GM12878 (cell line): ENCODE measurements around the gene BRWD1. TPM values are rescaled to one million over a fixed set of nuclear protein-coding genes. Genes with fewer than 3 reads are reported as not detected.

Experiments
- ATAC-seq: fragments of 200-7000 bp; cut with Tn5 transposase; 3 replicates; pipeline ENCODE4 v1.9.1; 2020; ENCODE audit warnings: mild to moderate bottlenecking, moderate library complexity
- BruUV-seq: library from RNA; stranded (reverse); fragments of 400-500 nt; replicated peaks from 2 replicates; lab custom pipeline; 2021; lab: Mats Ljungman, UMichigan
- CTCF ChIA-PET: fragments of 300-600 bp; sonication (Branson Sonifier 250); formaldehyde crosslinking; extraction: SDS; loops from one replicate; lab custom pipeline; 2021; ENCODE audit warnings: inconsistent platforms; lab: Yijun Ruan, JAX
- POLR2A ChIA-PET: fragments of 350-600 bp; formaldehyde crosslinking; extraction: SDS; loops from one replicate; lab custom pipeline; 2021; ENCODE audit warnings: inconsistent platforms; lab: Charles Lee
- RAD21 ChIA-PET: fragments of 300-600 bp; sonication (Branson Sonifier 250); formaldehyde crosslinking; loops from one replicate; lab custom pipeline; 2023; ENCODE audit warnings: antibody characterized with exemption; ENCODE audit not compliant: unreplicated experiment; lab: Charles Lee
- SMC1A ChIA-PET: fragments of 300-600 bp; sonication (Branson Sonifier 250); formaldehyde crosslinking; loops from one replicate; lab custom pipeline; 2023; ENCODE audit not compliant: unreplicated experiment, uncharacterized antibody; lab: Charles Lee
- DNase-seq: peaks from one replicate; pipeline ENCODE4 v3.0.0-alpha.2; 2011; ENCODE audit warnings: low read depth, low spot score
- FAIRE-seq: peaks from 3 replicates; lab custom pipeline; 2011; peaks lifted over from hg19 to GRCh38; lab: Jason Lieb, UNC
- H2AFZ ChIP-seq: 2 replicates; pipeline ENCODE4 v1.6.0; 2011; ENCODE audit warnings: low read depth, low read length, control low read depth; ENCODE audit not compliant: control insufficient read depth
- H3K27ac ChIP-seq: 2 replicates; pipeline ENCODE4 v1.5.1; 2011; ENCODE audit warnings: control low read depth; ENCODE audit not compliant: control insufficient read depth, insufficient read depth
- H3K27me3 ChIP-seq, 2 experiments: replicated peaks in 1 of 2; 2 replicates each; pipeline versions ENCODE4 v1.6.0 to v1.6.1; 2011; ENCODE audit warnings: low read length in 1 of 2; ENCODE audit not compliant: control insufficient read depth in 2 of 2, insufficient read depth in 2 of 2
- H3K36me3 ChIP-seq, 2 experiments: 2 replicates each; pipeline ENCODE4 v1.5.1; 2011; ENCODE audit warnings: low read length in 1 of 2; ENCODE audit not compliant: control insufficient read depth in 2 of 2, insufficient read depth in 2 of 2
- H3K4me1 ChIP-seq: 2 replicates; pipeline ENCODE4 v1.6.1; 2011; ENCODE audit warnings: mild to moderate bottlenecking, low read length, moderate library complexity, mixed read lengths; ENCODE audit not compliant: control insufficient read depth, insufficient read depth
- H3K4me2 ChIP-seq: 2 replicates; pipeline ENCODE4 v1.6.0; 2011; ENCODE audit warnings: control low read depth; ENCODE audit not compliant: control insufficient read depth, insufficient read depth
- H3K4me3 ChIP-seq: fragments of 200-600 bp; sonication (generic); 2 replicates; pipeline ENCODE4 v1.5.1; 2016
- H3K79me2 ChIP-seq: 2 replicates; pipeline ENCODE4 v1.6.0; 2011; ENCODE audit warnings: low read length; ENCODE audit not compliant: control insufficient read depth, insufficient read depth
- H3K9ac ChIP-seq: 2 replicates; pipeline ENCODE4 v1.8.0; 2011; ENCODE audit warnings: low read length, control low read depth, mixed read lengths; ENCODE audit not compliant: control insufficient read depth, insufficient read depth
- H3K9me3 ChIP-seq: replicated peaks from 3 replicates; pipeline ENCODE4 v1.5.1; 2011; ENCODE audit warnings: mild to moderate bottlenecking, low read length; ENCODE audit not compliant: control insufficient read depth, insufficient read depth
- H4K20me1 ChIP-seq: 2 replicates; pipeline ENCODE4 v1.6.0; 2011; ENCODE audit not compliant: control insufficient read depth, insufficient read depth
- ASH2L ChIP-seq: fragments of 300-600, 200-600 bp; sonication (generic); IDR thresholded peaks from 2 replicates; pipeline ENCODE4 v1.6.1; 2017; ENCODE audit warnings: low read depth, mild to moderate bottlenecking, borderline replicate concordance
- EZH2 ChIP-seq: IDR thresholded peaks from 2 replicates; pipeline ENCODE4 v1.6.1; 2012; ENCODE audit warnings: low read depth, mild to moderate bottlenecking, control low read depth, inconsistent platforms, low read length, borderline replicate concordance; ENCODE audit not compliant: control insufficient read depth
- GABPA ChIP-seq: IDR thresholded peaks from 2 replicates; pipeline ENCODE4 v1.6.1; 2014; ENCODE audit warnings: antibody characterized with exemption, low read depth, mild to moderate bottlenecking, inconsistent platforms
- IRF4 ChIP-seq: IDR thresholded peaks from 2 replicates; pipeline ENCODE4 v1.6.1; 2011; ENCODE audit warnings: low read depth, low read length
- MLLT1 ChIP-seq: fragments of 450-650 bp; IDR thresholded peaks from 2 replicates; pipeline ENCODE4 v1.6.1; 2016; ENCODE audit warnings: mild to moderate bottlenecking
- MYB ChIP-seq: fragments of 150-350 bp; IDR thresholded peaks from 2 replicates; pipeline ENCODE4 v1.6.1; 2014; ENCODE audit warnings: mild to moderate bottlenecking, low read depth, low read length, borderline replicate concordance
- RAD21 ChIP-seq: IDR thresholded peaks from 2 replicates; pipeline ENCODE4 v1.6.1; 2011; ENCODE audit warnings: mild to moderate bottlenecking, low read depth, low read length, moderate library complexity; ENCODE audit not compliant: insufficient read depth
- RAD51 ChIP-seq: fragments of 450-650 bp; IDR thresholded peaks from 2 replicates; pipeline ENCODE4 v1.6.1; 2016; ENCODE audit warnings: moderate library complexity, mild to moderate bottlenecking, inconsistent platforms
- RELB ChIP-seq: fragments of 450-650 bp; IDR thresholded peaks from 2 replicates; pipeline ENCODE4 v1.6.1; 2017; ENCODE audit warnings: low read depth, mild to moderate bottlenecking, moderate library complexity
- TCF3 ChIP-seq: IDR thresholded peaks from 2 replicates; pipeline ENCODE4 v1.6.1; 2012; ENCODE audit warnings: low read depth, mild to moderate bottlenecking, low read length, borderline replicate concordance; ENCODE audit not compliant: insufficient read depth
- ZNF207 ChIP-seq: fragments of 450-650 bp; IDR thresholded peaks from 2 replicates; pipeline ENCODE4 v1.6.1; 2014; ENCODE audit warnings: antibody characterized with exemption, mild to moderate bottlenecking, borderline replicate concordance
- ZZZ3 ChIP-seq: IDR thresholded peaks from 2 replicates; pipeline ENCODE4 v1.6.1; 2011; ENCODE audit warnings: low read depth; ENCODE audit not compliant: control insufficient read depth, insufficient read length
- WGBS: methylation state at CpG from one replicate; pipeline ENCODE4 v1.1.6; 2016; ENCODE audit warnings: low lambda C conversion rate; ENCODE audit not compliant: insufficient replicate concordance, insufficient coverage; ENCODE audit errors: missing lambda C conversion rate; 5-methylcytosine and 5-hydroxymethylcytosine counted together
- in situ Hi-C: fragments of 300-500 bp; cut with MboI; formaldehyde crosslinking; loops from 9 replicates; pipeline ENCODE4 v1.14.3; 2018; ENCODE audit warnings: mixed read lengths
- intact Hi-C: fragments of 100-400 bp; cut with micrococcal nuclease; formaldehyde crosslinking; loops from one replicate; pipeline ENCODE4 v1.14.2; 2022; ENCODE audit not compliant: unreplicated experiment
- polyA plus RNA-seq, 11 experiments: library from polyadenylated mRNA; depleted of rRNA in 4 of 11; unstranded in 6 of 11; stranded (reverse) in 5 of 11; fragments of >200 nt; fragmentation: Nextera tagmentation in 4 of 11; fragmentation: Illumina TruSeq in 1 of 11; extraction: Ambion mirVana in 4 of 11; extraction: Trizol in 1 of 11; gene quantifications; 1 replicate in 1 of 11; 2 replicates in 10 of 11; pipeline versions ENCODE4 v1.2.1 to v1.2.3, GENCODE V29; 2011 to 2016; ENCODE audit warnings: inconsistent platforms in 2 of 11, missing spikeins in 2 of 11, low read depth in 1 of 11
- total RNA-seq, 4 experiments: library from RNA; depleted of rRNA in 3 of 4; stranded (reverse); fragments of >200 nt in 3 of 4; fragmentation: Illumina TruSeq in 1 of 4; extraction: Trizol in 1 of 4; gene quantifications; 2 replicates each; pipeline versions ENCODE4 v1.2.1 to v1.2.3, GENCODE V29; 2013 to 2021
- TF ChIP-seq, protein P1 (sequence below): IDR thresholded peaks from 2 replicates; pipeline ENCODE4 v1.6.1; 2012; ENCODE audit warnings: improper control_type of control experiment, low read depth, low read length; ENCODE audit not compliant: insufficient replicate concordance
- TF ChIP-seq, protein P2 (sequence below): IDR thresholded peaks from 2 replicates; pipeline ENCODE4 v1.6.1; 2011; ENCODE audit warnings: mild to moderate bottlenecking, low read depth, low read length, moderate library complexity; ENCODE audit not compliant: insufficient replicate concordance

The BRWD1 gene
- total and polyA plus RNA-seq, 10 of the 15 experiments (the other 5 are each of a cell fraction or from before 2014, with no cell fraction given) = 3.1 to 19.0 (median 13.5) TPM

DNA sequence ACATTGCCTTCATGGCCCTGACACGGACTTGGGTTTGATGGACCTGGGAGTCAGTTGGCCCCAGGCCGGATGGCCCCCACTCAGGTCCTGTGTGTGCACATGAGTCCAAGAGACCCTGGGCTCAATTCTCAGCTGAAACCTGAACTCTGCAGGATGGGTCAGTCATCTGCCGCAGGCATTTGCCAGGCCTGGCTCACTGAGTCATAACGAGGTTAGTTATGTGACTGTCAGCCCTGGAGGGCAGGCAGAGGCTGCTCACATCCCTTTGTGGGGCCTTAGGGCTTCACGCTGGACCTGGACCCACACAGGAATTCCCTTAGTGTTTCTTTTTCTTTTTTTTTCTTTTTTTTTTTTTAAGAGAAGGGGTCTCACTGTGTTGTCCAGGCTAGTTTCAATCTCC, 176.7 kb downstream of the BRWD1 start:
- Histone ChIP-seq H4K20me1 (no peaks in the 10 kb centered on the region), H3K9ac (no peak overlapping the region), H3K4me3 (no peak overlapping the region), H3K36me3 (no peaks in the 10 kb centered on the region)
- ATAC-seq = no peak
- intact Hi-C loops (loop anchor here (5.0 kb wide), 1 partner anchor 629 kb away; no protein-coding TSS in a partner anchor), in situ Hi-C loops (no loop called here)
- RAD21 ChIA-PET = no interaction called here
- TF ChIP-seq MYB (no peak), EZH2 (no peak), MLLT1 (no peak), ZNF207 (no peak), IRF4 (no peak), RAD51 (no peak), ASH2L (no peak), TCF3 (no peak), GABPA (no peak), RAD21 (no peak), ZZZ3 (no peak), RELB (no peak)
- TF ChIP-seq, protein P1, sequence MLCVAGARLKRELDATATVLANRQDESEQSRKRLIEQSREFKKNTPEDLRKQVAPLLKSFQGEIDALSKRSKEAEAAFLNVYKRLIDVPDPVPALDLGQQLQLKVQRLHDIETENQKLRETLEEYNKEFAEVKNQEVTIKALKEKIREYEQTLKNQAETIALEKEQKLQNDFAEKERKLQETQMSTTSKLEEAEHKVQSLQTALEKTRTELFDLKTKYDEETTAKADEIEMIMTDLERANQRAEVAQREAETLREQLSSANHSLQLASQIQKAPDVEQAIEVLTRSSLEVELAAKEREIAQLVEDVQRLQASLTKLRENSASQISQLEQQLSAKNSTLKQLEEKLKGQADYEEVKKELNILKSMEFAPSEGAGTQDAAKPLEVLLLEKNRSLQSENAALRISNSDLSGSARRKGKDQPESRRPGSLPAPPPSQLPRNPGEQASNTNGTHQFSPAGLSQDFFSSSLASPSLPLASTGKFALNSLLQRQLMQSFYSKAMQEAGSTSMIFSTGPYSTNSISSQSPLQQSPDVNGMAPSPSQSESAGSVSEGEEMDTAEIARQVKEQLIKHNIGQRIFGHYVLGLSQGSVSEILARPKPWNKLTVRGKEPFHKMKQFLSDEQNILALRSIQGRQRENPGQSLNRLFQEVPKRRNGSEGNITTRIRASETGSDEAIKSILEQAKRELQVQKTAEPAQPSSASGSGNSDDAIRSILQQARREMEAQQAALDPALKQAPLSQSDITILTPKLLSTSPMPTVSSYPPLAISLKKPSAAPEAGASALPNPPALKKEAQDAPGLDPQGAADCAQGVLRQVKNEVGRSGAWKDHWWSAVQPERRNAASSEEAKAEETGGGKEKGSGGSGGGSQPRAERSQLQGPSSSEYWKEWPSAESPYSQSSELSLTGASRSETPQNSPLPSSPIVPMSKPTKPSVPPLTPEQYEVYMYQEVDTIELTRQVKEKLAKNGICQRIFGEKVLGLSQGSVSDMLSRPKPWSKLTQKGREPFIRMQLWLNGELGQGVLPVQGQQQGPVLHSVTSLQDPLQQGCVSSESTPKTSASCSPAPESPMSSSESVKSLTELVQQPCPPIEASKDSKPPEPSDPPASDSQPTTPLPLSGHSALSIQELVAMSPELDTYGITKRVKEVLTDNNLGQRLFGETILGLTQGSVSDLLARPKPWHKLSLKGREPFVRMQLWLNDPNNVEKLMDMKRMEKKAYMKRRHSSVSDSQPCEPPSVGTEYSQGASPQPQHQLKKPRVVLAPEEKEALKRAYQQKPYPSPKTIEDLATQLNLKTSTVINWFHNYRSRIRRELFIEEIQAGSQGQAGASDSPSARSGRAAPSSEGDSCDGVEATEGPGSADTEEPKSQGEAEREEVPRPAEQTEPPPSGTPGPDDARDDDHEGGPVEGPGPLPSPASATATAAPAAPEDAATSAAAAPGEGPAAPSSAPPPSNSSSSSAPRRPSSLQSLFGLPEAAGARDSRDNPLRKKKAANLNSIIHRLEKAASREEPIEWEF = no peak
- TF ChIP-seq, protein P2, sequence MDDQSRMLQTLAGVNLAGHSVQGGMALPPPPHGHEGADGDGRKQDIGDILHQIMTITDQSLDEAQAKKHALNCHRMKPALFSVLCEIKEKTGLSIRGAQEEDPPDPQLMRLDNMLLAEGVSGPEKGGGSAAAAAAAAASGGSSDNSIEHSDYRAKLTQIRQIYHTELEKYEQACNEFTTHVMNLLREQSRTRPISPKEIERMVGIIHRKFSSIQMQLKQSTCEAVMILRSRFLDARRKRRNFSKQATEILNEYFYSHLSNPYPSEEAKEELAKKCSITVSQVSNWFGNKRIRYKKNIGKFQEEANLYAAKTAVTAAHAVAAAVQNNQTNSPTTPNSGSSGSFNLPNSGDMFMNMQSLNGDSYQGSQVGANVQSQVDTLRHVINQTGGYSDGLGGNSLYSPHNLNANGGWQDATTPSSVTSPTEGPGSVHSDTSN = no peak
- TF ChIP-seq, all 136 proteins: peak for 0
- Histone ChIP-seq H2AFZ (no peak overlapping the region), H3K27me3 (0 out of 4 replicates have a peak, but pooled peaks cover 0 to under 1% of the 10 kb centered on the region in 2 experiments), H3K4me1 (no peaks in the 10 kb centered on the region), H3K9me3 (no peaks in the 10 kb centered on the region), H3K4me2 (no peak overlapping the region), H3K27ac (no peak overlapping the region), H3K79me2 (no peaks in the 10 kb centered on the region)
- DNase-seq = no peak
- no peak for FAIRE-seq
- ChIA-PET SMC1A (interaction anchor here (1.2 to 2.0 kb wide), 2 partner anchors 9 to 468 kb away, joined by 3 to 6 read pairs; no protein-coding TSS in a partner anchor), POLR2A (no interaction called here), CTCF (interaction anchor here (0.7 to 2.6 kb wide), 3 partner anchors 402 to 1322 kb away, joined by 3 to 18 read pairs (median 3); no protein-coding TSS in a partner anchor)
- no TSS peak for BruUV-seq
- 33% methylated on average over 5 of the region's 5 CpGs for WGBS
